NK-92 (cell line): ENCODE results near the gene CCDC12.

Experiments
- DNase-seq: peaks from one replicate; lab custom pipeline; 2025; ENCODE audit not compliant: unreplicated experiment; lab: John Stamatoyannopoulos, UW

CCDC12 gene

DNA sequence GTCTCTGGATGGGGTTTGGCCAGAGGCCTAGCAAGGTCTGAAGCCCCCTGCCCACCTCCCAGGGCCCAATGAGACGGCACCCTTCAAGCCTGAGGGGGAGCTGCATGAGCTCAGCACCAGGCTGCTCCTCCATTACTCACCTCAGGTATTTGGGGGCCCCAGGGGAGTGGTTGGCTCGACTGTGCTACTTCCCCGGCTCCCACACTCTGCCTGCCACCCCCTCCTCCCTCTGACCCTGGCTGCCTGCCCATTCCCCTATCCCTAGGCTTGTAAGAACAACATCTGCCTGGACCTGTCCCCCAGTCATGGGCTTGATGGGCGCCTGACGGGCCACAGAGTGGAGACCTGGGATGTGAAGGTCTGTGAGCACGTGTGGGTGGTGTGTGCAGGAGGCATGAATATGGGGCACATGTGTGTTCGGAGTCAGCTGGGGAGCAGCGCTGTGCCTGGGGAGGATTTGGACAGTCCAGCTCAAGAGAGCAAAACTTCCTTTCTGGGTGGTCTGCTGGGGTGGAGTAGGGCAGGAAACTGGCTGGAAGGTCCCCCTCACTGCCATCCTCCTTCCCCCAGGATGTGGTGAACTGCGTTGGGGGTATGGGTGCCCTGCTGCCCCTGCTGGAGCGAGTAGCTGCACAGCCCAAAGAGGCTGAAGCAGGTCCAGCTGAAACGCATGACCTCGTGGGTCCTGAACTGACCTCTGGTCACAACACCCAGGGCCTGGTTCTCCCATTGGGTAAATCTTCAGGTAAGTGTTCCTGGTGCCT, 20.3 kb upstream of the CCDC12 start:
- no peak for DNase-seq

DNA sequence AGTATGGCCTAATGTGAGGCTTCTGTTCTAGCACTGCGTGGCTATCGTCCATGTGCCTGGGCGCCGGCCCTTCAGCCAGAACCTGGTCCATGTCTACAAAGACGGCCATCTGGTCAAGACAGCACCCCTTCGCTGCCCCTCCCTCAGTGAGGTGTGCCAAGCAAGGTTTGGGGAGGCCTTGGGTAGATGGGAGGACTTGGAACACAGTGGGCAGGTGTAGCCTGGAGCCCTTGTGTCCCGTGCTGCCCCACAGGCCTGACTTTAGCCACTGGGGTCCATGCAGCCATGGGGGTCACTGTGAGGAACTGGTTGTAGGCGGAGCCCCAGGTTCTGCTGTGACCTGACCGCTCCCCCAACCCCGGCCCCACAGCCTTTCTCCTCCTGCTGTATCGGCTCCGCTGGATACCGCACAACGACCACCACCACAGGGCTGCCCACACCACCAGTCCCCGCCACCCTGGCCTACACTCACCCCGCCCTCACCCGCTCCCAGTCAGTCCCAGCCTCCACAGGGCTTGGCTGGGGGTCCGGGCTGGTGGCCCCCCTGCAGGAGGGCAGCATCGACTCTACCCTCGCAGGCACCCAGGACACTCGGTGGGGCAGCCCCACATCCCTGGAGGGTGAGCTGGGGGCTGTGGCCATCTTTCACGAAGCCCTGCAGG, 19.5 kb upstream of the CCDC12 start:
- DNase-seq = no peak

DNA sequence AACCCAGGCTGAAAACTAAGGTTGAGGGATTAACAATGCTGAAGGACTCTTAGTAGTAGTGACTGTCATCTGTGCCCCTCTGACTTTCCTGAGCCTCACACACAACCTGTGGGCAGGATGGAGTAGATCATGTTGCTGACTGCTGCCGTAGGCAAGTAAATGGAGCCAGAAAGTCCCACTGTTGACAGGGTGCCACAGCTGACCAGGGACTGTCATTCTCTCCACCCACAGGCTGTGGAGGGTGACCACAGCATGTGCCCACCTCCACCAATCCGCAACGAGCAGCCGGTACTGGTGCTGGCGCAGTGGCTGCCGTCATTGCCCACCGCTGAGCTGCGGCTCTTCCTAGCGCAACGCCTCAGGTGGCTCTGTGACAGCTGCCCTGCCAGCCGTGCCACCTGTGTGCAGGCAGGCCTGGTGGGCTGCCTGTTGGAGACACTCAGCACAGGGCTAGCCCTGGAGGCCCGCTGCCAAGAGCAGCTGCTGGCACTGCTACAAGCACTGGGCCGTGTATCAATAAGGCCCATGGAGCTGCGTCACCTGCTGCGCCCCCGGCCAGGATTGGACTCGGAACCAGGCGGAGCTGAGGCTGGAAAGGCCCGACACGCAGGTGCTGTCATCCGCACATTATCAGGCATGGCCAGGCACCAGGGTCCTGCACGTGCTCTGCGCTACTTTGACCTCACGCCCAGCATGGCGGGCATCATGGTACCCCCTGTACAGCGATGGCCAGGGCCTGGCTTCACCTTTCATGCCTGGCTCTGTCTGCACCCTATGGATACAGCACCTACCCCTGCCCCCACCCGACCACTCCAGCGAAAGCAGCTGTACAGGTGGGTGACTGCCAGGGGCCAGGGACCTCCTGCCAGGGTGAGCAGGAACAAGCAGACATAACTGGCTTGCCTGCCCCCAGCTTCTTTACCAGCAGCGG, 18.5 kb upstream of the CCDC12 start:
- no peak for DNase-seq

DNA sequence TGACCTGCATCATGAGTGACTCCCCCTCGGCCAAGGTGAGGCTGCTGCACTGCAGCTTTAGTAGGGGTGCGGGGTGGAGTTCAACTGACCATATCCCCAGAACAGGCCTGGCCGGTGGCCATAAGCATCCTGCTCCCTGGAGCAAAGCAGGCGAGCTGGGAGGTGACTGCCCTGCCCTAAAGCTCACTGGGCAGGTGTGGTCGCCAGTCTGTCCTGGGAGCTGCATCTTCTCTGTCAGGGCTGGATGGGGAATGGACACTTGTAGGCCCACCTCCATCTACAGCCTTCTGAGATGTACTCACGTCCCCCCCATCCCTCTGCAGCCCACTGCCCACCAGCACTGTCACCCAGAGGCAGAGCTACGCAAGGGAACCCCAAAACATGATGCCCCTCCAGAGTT, 17.4 kb upstream of the CCDC12 start:
- no peak for DNase-seq

DNA sequence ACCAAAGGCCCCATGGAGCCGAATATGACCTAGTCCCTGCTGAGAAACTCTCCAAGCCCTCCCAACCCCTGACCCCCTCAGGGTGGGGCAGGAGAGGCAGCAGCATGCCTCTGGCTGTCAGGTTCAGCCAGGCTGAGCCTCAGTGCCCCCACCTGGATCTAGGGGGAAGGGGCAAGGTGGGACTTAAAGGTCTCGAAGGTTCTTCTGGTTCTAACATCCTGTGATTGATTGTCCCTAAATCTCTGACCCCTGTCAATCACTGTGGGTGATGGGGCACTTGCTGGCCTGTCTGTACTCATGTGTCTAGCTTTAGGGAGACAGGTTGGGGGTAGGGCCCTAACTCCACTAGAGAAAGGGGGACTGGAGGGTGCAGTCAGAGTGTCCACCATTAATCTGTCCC, 16.7 kb upstream of the CCDC12 start:
- DNase-seq = no peak

DNA sequence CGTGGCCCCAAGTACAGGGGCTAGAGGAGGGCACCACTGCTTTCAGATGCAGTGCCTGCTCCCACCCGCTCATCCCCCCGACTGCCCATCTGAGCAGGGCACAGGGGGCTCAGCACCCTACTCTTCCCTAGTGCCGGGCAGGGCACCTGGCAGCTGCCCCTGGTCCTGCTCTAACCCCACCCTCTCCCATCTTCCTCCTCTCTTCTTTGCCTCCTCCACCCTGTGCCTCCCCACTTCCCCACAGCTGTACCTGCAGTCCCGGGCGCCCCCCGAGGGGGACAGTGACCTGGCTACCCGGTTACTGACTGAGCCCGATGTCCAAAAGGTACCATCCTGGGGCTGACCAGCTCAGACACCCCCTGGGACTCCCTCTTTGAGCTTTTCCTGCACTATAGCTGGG, 15.7 kb upstream of the CCDC12 start:
- no peak for DNase-seq

DNA sequence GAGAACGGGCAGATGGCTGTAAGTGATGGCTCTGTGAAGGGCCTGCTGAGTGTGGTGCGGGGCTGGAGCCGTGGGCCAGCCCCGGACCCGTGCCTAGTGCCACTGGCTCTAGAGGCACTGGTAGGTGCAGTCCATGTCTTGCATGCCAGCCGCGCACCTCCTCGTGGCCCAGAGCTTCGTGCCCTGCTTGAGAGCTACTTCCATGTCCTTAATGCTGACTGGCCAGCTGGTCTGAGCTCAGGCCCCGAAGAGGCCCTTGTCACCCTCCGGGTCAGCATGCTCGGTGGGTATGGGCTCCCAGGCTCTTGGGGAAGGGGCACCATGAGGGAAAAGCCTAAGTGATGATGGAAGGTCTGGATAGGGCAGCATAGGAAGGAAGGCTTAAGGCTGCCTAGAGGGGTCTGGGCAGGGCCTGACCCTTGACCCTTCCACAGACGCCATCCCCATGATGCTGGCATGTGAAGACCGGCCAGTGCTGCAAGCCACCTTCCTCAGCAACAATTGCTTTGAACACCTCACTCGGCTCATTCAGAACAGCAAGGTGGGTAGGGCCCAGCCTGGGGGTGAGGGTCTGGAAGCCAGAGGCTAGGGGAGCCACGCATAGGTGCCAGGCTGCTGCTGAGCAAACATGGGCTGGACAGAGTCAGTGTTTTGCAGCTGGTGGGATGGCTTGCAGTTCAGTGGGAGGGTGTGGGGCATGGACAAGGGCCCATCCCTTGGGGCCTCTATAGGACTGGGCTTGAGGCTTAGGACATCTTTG, 15.0 kb upstream of the CCDC12 start:
- DNase-seq = no peak

DNA sequence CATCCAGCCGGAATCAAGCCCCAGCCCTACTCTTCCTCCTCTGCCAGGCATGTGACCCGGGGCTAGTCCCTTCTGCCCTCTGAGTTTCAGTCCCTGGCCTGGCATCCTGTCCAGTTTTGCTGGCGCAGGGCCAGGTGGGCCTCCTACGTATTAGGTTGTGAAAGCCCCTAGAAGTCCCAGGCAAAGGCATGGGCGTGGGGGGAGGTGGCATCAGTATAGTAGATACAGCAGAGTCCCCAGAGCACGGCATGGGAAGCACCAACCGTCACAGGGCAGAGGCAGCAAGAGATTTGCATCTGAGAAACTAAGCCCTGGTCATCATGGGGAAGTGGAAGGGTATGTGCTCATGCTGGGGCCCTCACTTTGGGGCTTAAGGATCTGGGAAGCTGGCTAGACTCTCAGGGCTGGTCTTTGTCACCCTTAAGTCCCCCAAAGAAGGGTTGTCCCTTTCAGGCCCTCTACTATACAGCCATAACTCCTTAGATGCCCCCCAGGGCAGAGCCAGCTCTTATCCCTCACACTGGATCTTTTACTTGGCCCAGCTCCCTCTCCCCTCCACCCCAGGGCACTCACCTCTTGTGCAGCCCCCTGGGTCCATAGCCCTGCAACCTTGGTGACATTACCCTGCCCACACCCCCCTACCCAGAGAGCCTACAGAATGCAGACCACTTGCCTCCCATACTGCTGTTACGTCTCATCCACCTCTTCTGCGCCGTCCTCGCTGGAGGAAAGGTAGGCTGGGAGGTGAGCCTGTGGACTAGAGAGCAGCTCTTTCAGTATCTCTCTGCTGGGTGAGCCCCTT, 14.2 kb upstream of the CCDC12 start:
- DNase-seq = no peak

DNA sequence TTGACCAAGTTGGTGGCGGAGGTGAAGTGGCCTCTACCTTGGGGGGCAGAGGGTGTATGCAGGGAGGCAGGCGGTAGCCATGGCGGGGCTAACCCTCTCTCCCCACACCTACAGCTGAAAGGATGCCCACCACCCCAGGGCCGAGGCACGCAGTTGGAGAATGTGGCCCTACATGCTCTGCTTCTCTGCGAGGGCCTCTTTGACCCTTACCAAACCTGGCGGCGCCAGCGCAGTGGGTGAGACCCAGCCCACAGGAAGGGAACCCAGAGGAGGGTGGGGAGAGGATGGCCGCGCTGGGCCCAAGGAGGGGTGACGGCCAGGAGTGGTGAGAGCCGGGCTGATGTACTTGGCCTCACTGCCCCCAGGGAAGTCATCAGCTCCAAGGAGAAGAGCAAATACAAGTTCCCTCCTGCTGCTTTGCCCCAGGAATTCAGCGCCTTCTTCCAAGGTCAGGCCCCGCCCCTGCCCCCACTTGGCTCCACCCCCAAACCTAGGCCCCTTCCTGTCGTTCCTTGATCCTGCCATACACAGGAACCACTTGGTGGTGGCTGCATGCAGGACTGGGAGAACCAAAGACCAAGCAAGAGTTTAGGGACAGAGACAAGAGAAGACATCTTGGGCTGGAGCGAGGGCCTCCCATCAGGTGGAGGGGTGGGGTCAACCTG, 12.7 kb upstream of the CCDC12 start:
- no peak for DNase-seq

DNA sequence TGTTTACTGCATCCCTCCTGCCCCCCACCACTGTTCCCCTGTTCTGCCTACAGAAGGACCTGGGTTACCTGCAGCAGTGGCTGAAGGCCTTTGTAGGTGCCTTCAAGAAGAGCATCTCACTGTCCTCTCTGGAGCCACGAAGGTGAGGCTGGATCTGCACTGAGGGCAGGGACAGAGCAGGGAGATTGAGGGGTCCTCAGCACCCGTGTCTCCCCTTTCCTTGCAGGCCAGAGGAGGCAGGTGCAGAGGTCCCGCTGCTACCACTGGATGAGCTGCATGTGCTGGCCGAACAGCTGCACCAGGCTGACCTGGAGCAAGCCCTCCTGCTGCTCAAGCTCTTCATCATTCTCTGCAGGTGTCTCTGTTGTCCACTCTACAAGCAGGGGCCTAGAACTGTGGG, 12.1 kb upstream of the CCDC12 start:
- DNase-seq = no peak

DNA sequence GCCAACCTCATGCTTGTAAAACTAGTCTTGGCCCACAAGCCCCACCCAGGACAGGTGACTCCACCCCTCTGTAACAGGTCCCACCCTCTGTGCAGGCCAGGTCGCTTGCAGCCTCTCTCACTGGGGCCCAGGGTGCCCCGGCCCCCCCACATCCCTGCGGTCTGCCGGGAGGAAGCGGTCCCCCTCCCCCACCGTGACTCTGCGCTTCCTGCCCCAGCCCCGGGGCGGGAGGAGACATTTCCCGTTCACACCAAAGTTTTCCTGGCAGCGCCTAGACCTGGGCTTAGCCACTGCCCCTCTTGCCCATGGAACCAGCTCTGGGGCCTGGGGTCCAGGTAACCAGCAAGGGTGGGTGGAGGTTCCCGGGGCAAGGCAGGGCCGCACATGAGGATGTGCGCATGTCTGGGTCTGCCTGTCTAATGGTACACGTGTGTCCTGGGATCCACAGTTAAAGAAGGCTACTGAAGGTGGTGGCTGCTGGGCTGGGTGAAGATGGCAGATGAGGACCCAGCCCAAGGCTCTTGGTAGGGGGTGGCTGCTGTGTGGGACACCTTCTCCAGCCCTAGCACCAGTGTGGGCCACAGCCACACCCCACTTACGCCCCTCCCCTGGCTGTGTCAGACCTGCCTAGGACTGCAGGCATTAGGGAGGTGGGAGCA, 11.3 kb upstream of the CCDC12 start:
- DNase-seq = peak; percentile 21

DNA sequence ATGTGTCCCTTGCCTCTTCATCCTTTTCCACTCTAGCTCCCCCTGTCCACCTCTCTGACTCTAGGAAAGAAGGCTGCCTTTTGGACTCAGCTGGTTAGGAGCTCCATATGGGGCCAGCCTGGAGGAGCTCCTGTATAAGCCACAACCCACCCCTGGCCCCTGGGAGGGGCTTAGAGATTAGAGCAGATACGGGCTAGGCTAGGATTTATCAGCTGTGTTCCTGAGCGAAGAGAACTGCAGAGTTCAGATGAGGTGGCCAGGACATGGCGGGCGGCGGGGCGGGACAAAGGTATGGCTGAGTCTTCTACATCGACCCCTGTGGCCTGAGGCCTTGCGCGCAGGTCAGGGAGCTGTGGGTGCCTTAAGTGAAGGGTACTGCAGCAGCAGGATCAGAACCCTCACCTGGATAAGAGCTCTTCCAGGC, 10.8 kb upstream of the CCDC12 start:
- DNase-seq = no peak

DNA sequence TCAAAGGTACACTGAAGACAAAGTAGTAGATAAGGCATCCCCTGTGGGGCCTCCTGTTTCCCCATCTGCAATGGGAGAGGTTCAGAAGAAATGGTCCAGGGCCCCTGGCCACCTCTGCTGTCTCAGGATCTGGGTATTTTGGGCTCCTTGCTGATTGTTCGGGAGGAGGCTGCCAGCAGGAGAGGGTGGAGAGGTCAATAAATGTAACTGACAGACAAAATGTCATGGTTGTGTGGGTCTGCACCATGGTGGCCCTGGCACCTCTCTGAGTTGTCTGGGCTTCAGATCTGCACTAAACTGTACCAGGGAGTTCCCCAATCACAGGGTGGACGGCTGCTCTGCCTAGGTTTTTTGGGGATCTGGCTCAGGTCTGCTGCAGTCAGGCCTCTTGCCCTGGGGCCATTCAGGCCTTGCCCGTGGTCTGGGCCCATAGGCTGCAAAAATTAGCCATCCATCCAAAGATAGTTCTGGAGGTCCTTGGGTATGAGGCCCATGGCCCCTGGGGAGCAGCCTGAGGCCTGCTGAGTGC, 10.3 kb upstream of the CCDC12 start:
- DNase-seq = no peak

DNA sequence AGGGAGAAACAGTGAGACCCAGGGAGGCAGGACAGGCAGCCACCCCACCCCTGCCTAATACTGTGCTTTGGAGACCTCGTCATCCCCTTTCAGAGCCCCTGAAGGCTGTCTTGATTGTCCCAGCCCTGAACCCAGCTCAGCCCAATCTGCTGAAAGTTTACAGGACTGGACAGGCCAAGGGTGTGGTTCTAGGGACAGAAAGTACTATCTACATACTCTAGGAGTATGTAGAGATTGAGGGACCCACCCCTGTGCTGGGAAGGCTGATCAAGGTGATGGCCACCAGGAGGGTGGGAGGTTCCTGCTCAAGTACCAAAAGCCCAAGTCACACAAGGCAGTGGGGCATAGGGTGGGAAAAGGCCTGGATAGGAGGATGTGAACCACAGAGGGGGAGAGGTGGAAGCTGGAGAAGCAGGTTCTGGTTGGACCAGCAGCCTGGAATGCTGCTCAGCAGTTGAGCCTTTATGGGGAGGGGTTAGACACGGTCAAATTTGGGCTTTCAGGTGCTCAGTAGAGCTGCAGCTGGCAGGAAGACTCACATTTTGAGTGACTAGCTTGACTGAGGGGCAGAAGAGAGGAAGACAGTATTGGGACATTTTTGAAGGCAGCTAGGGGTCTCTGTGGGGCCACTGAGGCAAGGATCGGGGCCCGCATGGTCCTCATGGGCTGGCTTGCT, 9.6 kb upstream of the CCDC12 start:
- DNase-seq = no peak

DNA sequence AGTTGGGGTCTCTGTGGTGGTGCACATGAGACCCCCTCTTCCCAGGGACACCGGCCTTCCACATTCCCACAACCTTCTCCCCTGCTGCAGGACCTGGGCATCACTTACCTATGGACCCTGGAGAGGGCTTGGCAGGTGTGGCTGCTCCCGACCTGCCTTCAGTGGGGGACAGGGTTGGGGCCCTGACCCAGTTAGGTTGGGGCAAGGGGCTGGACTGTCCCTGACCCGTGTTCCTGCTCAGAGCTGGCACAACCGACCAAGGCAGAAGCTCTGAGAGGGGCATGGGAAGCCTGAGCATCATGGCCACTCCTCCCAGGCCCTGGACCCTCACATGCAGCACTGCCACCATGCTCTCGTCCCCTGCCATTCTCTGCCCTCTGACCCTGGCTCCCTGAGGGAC, 9.0 kb upstream of the CCDC12 start:
- no peak for DNase-seq

DNA sequence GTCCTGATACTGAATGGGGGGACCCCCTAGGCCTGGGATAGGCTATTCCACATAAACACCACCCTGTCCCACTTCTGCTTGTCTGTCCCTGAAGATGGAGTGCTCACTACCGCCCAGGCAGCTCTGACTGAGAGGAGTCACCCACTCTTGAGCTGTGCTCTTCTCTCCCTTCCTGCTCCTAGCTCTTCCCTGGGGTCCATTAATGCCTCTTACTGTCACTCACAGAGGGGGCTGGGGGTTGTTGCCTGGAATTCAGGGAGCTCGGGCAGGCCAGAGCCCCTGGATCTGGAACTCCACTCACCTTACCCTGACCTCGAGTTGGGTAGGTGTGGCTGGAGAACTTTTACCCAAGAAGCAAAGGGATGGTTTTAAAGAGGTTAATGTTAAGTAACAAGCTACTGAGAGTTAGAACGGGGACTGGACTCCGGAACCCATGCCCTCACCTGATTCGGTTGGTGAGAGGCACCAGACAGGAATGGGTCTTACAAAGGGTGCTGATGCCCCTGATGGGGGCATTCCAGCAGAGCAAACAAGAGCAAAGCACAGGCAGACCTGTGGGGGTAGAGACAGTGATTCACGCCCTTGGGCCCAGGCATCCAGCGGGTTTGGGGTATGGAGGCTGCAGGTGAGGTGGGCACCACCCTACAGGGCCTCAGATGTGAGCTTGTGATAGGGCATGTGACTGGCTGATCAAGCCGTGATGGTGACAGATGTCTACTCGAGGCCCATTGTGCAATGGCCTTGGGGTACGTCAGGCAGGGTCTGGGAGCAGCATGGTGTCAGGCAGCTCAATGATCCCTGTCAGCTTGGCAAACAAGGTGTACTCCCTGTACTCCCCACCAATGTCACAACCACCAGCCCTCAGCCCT, 8.3 kb upstream of the CCDC12 start:
- no peak for DNase-seq

DNA sequence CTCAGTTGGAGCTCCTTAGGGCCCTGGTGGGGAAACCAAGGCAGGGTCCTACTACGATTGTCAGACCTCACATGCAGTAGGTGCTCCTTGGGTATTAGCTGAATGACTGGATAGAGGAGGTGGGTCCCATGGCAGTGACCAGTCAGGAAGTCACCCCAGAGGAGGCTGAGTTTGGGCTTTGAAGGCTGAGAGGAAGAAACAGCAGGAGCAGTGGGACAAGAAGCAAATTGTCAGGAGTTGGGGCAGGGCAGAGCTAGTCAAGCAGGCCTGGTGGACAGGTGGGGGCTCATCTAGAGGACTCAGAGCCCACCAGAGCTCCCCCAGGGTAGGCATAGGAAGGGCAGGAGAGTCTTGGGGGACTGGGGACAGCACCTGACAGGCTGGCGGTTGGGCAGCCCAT, 6.0 kb upstream of the CCDC12 start:
- DNase-seq = no peak
